Measurements from ENCODE around the gene BPIFB1.

Gene BPIFB1

DNA sequence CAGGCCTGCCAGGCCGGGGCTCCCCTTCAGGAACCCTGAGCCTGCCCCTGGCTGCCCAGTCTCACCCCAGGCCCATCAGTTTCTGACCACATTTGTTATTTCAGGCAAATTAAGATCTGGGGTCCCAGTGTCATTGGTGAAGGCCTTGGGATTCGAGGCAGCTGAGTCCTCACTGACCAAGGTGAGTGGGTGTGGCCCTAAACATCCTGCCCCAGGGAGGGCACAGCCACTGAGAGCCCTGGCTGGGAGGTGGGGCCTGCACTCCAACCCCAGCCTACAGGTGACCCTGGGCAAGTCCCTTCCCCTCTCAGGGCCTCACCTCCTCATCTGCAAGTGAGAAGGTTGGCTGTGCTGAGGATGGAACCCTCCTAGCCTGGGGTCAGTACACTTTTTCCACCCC lies 23.8 kb downstream of the BPIFB1 start:
- DNase-seq (ENCODE audit: extremely low spot score), result no peak
- POLR2A ChIA-PET, result no interaction called here
- CTCF ChIA-PET, result no interaction called here
- TF ChIP-seq, protein P1, sequence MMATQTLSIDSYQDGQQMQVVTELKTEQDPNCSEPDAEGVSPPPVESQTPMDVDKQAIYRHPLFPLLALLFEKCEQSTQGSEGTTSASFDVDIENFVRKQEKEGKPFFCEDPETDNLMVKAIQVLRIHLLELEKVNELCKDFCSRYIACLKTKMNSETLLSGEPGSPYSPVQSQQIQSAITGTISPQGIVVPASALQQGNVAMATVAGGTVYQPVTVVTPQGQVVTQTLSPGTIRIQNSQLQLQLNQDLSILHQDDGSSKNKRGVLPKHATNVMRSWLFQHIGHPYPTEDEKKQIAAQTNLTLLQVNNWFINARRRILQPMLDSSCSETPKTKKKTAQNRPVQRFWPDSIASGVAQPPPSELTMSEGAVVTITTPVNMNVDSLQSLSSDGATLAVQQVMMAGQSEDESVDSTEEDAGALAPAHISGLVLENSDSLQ (IDR thresholded peaks at IDR 0.05), result no peak
- TF ChIP-seq ZNF384 (IDR thresholded peaks at IDR 0.05), result no peak
- TF ChIP-seq L3MBTL2 (conservative IDR thresholded peaks at IDR 0.05), result no peak
- no peak for TF ChIP-seq FOXA1 (IDR thresholded peaks at IDR 0.05)
- TF ChIP-seq NFRKB (IDR thresholded peaks at IDR 0.05), result no peak
- TF ChIP-seq LEF1 (IDR thresholded peaks at IDR 0.05; ENCODE audit: borderline replicate concordance), result no peak
- no peak for TF ChIP-seq SUZ12 (IDR thresholded peaks at IDR 0.05)
- no peak for TF ChIP-seq ARNT (IDR thresholded peaks at IDR 0.05)
- no peak for TF ChIP-seq HDGF (IDR thresholded peaks at IDR 0.05; ENCODE audit: borderline replicate concordance)
- TF ChIP-seq CTBP1 (IDR thresholded peaks at IDR 0.05; ENCODE audit: borderline replicate concordance), result no peak
- TF ChIP-seq FOXK2 (IDR thresholded peaks at IDR 0.05), result no peak
- TF ChIP-seq FOXM1 (IDR thresholded peaks at IDR 0.05; ENCODE audit: borderline replicate concordance), result no peak
- no peak for TF ChIP-seq ELF4 (IDR thresholded peaks at IDR 0.05)
- TF ChIP-seq BHLHE40 (IDR thresholded peaks at IDR 0.05; ENCODE audit: borderline replicate concordance), result no peak
- TF ChIP-seq SP1 (IDR thresholded peaks at IDR 0.05), result no peak
- no peak for TF ChIP-seq TARDBP (IDR thresholded peaks at IDR 0.05)

DNA sequence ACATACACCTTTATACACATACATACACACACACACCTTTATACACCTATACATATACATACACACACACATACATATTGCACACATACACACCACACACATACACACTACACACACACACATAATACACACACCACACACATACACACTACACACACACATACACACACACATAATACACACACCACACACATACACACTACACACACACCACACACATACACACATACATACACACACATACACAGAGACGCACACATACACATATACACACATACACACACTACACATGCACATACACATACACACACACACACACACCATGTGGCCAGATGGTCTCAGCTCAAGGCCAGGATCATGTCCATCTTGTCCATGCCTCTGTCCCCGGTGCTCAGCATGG lies 25.7 kb downstream of the BPIFB1 start:
- CTCF ChIA-PET, result no interaction called here
- TF ChIP-seq SUZ12 (IDR thresholded peaks at IDR 0.05) (no peak), ELF4 (IDR thresholded peaks at IDR 0.05) (no peak), LEF1 (IDR thresholded peaks at IDR 0.05; ENCODE audit: borderline replicate concordance) (no peak), FOXA1 (IDR thresholded peaks at IDR 0.05) (no peak), ZNF384 (IDR thresholded peaks at IDR 0.05) (no peak), TARDBP (IDR thresholded peaks at IDR 0.05) (no peak), BHLHE40 (IDR thresholded peaks at IDR 0.05; ENCODE audit: borderline replicate concordance) (no peak), ARNT (IDR thresholded peaks at IDR 0.05) (no peak), NFRKB (IDR thresholded peaks at IDR 0.05) (no peak), SP1 (IDR thresholded peaks at IDR 0.05) (no peak), FOXK2 (IDR thresholded peaks at IDR 0.05) (no peak), HDGF (IDR thresholded peaks at IDR 0.05; ENCODE audit: borderline replicate concordance) (no peak), CTBP1 (IDR thresholded peaks at IDR 0.05; ENCODE audit: borderline replicate concordance) (no peak), FOXM1 (IDR thresholded peaks at IDR 0.05; ENCODE audit: borderline replicate concordance) (no peak), L3MBTL2 (conservative IDR thresholded peaks at IDR 0.05) (no peak)
- TF ChIP-seq, protein P1 (IDR thresholded peaks at IDR 0.05), result no peak
- POLR2A ChIA-PET, result no interaction called here
- DNase-seq (ENCODE audit: extremely low spot score), result no peak

DNA sequence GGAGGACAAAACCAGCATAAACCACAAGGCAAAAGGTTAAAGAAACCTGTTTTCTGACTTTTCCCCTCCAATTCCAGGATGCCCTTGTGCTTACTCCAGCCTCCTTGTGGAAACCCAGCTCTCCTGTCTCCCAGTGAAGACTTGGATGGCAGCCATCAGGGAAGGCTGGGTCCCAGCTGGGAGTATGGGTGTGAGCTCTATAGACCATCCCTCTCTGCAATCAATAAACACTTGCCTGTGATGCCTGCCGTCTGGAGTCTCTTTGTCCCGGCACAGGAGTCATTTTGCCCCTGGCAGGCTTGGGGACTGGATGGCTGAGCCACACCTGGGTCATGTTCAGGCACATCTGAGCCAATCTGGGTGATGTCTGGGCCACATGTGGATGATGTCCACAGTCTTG lies 26.6 kb downstream of the BPIFB1 start:
- no peak for DNase-seq (ENCODE audit: extremely low spot score)
- POLR2A ChIA-PET, result no interaction called here
- TF ChIP-seq LEF1 (IDR thresholded peaks at IDR 0.05; ENCODE audit: borderline replicate concordance) (no peak), BHLHE40 (IDR thresholded peaks at IDR 0.05; ENCODE audit: borderline replicate concordance) (no peak), FOXK2 (IDR thresholded peaks at IDR 0.05) (no peak), TARDBP (IDR thresholded peaks at IDR 0.05) (no peak), ELF4 (IDR thresholded peaks at IDR 0.05) (no peak), ZNF384 (IDR thresholded peaks at IDR 0.05) (no peak), L3MBTL2 (conservative IDR thresholded peaks at IDR 0.05) (no peak), FOXA1 (IDR thresholded peaks at IDR 0.05) (no peak), HDGF (IDR thresholded peaks at IDR 0.05; ENCODE audit: borderline replicate concordance) (no peak), FOXM1 (IDR thresholded peaks at IDR 0.05; ENCODE audit: borderline replicate concordance) (no peak), SP1 (IDR thresholded peaks at IDR 0.05) (no peak), NFRKB (IDR thresholded peaks at IDR 0.05) (no peak)
- TF ChIP-seq, protein P1 (IDR thresholded peaks at IDR 0.05), result no peak
- CTCF ChIA-PET, result no interaction called here

DNA sequence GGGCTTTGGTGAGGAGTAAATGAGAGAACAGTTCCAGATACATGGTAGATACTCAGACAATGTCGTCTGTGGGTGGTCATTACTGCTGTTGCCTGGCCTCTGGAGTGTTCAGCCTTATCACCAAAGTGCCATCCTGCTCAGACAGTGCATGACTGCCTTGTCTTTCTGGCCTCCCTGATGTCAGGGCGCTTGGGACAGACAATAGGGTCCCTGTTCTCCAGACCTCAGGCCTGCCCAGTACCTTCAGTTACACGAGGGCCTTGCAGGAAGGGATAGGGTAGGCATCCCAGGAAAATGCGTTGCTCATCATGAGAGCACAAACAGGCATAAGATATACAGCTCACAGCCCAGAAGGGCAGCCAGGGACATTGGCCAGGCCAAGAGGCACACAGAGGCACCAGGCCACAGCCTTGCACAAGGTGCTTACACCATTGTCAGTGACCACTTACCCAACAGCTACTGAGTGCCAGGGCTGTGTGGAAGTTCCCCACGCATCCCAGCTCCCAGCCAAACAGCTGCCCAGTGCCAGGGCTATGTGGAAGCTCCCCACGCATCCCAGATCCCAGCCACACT lies 27.4 kb downstream of the BPIFB1 start:
- POLR2A ChIA-PET, result no interaction called here
- TF ChIP-seq ELF4 (IDR thresholded peaks at IDR 0.05), result no peak
- TF ChIP-seq ARNT (IDR thresholded peaks at IDR 0.05), result no peak
- TF ChIP-seq TARDBP (IDR thresholded peaks at IDR 0.05), result no peak
- TF ChIP-seq, protein P1 (IDR thresholded peaks at IDR 0.05), result no peak
- no peak for TF ChIP-seq SUZ12 (IDR thresholded peaks at IDR 0.05)
- no peak for TF ChIP-seq LEF1 (IDR thresholded peaks at IDR 0.05; ENCODE audit: borderline replicate concordance)
- TF ChIP-seq FOXM1 (IDR thresholded peaks at IDR 0.05; ENCODE audit: borderline replicate concordance), result no peak
- no peak for TF ChIP-seq FOXA1 (IDR thresholded peaks at IDR 0.05)
- no peak for TF ChIP-seq NFRKB (IDR thresholded peaks at IDR 0.05)
- TF ChIP-seq HDGF (IDR thresholded peaks at IDR 0.05; ENCODE audit: borderline replicate concordance), result no peak
- TF ChIP-seq FOXK2 (IDR thresholded peaks at IDR 0.05), result no peak
- CTCF ChIA-PET, result no interaction called here
- DNase-seq (ENCODE audit: extremely low spot score), result no peak

DNA sequence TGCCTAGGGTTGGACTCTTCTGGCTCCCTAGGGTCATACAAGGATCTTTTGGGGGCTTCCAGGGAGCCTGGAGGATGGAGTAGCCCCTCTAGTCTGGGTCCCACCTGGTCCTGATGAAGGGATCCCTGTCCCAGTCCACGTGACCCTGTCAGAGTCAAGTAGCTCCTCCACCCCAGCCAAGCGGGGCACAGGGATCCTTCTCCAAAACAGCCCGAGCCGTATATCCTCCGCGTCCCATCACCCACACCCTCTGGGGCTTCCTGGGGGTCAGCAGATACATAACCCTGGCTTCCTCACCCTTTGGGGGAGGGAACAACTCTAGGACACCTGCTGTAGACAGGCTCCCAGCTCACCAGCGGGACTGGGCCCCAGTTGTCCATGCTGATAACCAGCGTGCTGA lies 28.0 kb downstream of the BPIFB1 start:
- ChIA-PET POLR2A (no interaction called here), CTCF (no interaction called here)
- no peak for TF ChIP-seq ELF4 (IDR thresholded peaks at IDR 0.05)
- TF ChIP-seq FOXM1 (IDR thresholded peaks at IDR 0.05; ENCODE audit: borderline replicate concordance), result no peak
- no peak for TF ChIP-seq FOXA1 (IDR thresholded peaks at IDR 0.05)
- no peak for TF ChIP-seq TARDBP (IDR thresholded peaks at IDR 0.05)
- no peak for TF ChIP-seq SUZ12 (IDR thresholded peaks at IDR 0.05)
- TF ChIP-seq BHLHE40 (IDR thresholded peaks at IDR 0.05; ENCODE audit: borderline replicate concordance), result no peak
- no peak for TF ChIP-seq NFRKB (IDR thresholded peaks at IDR 0.05)
- TF ChIP-seq SP1 (IDR thresholded peaks at IDR 0.05), result no peak
- no peak for TF ChIP-seq ARNT (IDR thresholded peaks at IDR 0.05)
- no peak for TF ChIP-seq L3MBTL2 (conservative IDR thresholded peaks at IDR 0.05)
- TF ChIP-seq LEF1 (IDR thresholded peaks at IDR 0.05; ENCODE audit: borderline replicate concordance), result no peak
- no peak for TF ChIP-seq CTBP1 (IDR thresholded peaks at IDR 0.05; ENCODE audit: borderline replicate concordance)
- TF ChIP-seq HDGF (IDR thresholded peaks at IDR 0.05; ENCODE audit: borderline replicate concordance), result no peak
- TF ChIP-seq FOXK2 (IDR thresholded peaks at IDR 0.05), result no peak
- TF ChIP-seq, protein P1 (IDR thresholded peaks at IDR 0.05), result no peak
- TF ChIP-seq ZNF384 (IDR thresholded peaks at IDR 0.05), result no peak
- DNase-seq (ENCODE audit: extremely low spot score), result no peak

Data from HEK293T (cell line).